K562 (cell line): ENCODE results near the gene ZMYND8. TPM values are rescaled to one million over a fixed set of nuclear protein-coding genes. Genes with fewer than 3 reads are reported as not detected.

ENCODE experiments used
- ATAC-seq: fragments of 200-7000 bp; cut with Tn5 transposase; 3 replicates; pipeline ENCODE4 v1.9.1; 2020; ENCODE audit warnings: moderate library complexity
- BruUV-seq: library from RNA; stranded (reverse); fragments of 400-500 nt; replicated peaks from 2 replicates; lab custom pipeline; 2021; lab: Mats Ljungman, UMichigan
- CTCF ChIA-PET: fragments of 300-600 bp; formaldehyde crosslinking; extraction: SDS; loops from one replicate; lab custom pipeline; 2021; ENCODE audit warnings: low intra/inter-chr PET ratio; lab: Yijun Ruan, JAX
- POLR2A ChIA-PET: fragments of 300-600, 350-650 bp; sonication (Branson Sonifier 250); formaldehyde crosslinking; extraction: SDS; loops from one replicate; lab custom pipeline; 2021; ENCODE audit warnings: antibody characterized with exemption, inconsistent platforms; lab: Yijun Ruan, JAX
- DNase-seq, 4 experiments: peaks; one replicate each; pipeline versions ENCODE4 v3.0.0 to v3.0.0-alpha.2; 2011 to 2018; ENCODE audit warnings: low spot score in 3 of 4, mixed read lengths in 3 of 4; ENCODE audit errors: extremely low read depth in 1 of 4
- FAIRE-seq: peaks from 2 replicates; lab custom pipeline; 2011; peaks lifted over from hg19 to GRCh38; lab: Jason Lieb, UNC
- H2AFZ ChIP-seq: 2 replicates; pipeline ENCODE4 v1.6.0; 2011; ENCODE audit warnings: low read depth, low read length, control low read depth, inconsistent platforms
- H3K27ac ChIP-seq: fragments of 200-600 bp; 3 replicates; pipeline ENCODE4 v1.8.0; 2011; ENCODE audit warnings: low read depth, mild to moderate bottlenecking, control low read depth, inconsistent platforms, low read length, moderate library complexity, mixed read lengths; ENCODE audit errors: extremely low read depth
- H3K27me3 ChIP-seq, 2 experiments: fragments of 300-600 bp in 1 of 2; 2 replicates in 1 of 2; 3 replicates in 1 of 2; pipeline versions ENCODE4 v1.6.0 to v1.8.0; 2011; ENCODE audit warnings: inconsistent platforms in 2 of 2, low read length in 2 of 2, mild to moderate bottlenecking in 1 of 2, mixed read lengths in 1 of 2, moderate library complexity in 1 of 2; ENCODE audit not compliant: control insufficient read depth in 2 of 2, insufficient read depth in 2 of 2
- H3K36me3 ChIP-seq: fragments of 300-600 bp; 3 replicates; pipeline ENCODE4 v1.8.0; 2011; ENCODE audit warnings: mild to moderate bottlenecking, low read length, inconsistent platforms; ENCODE audit not compliant: control insufficient read depth, insufficient read depth
- H3K4me1 ChIP-seq, 2 experiments: fragments of 200-600 bp in 1 of 2; replicated peaks in 1 of 2; 2 replicates in 1 of 2; 3 replicates in 1 of 2; pipeline versions ENCODE4 v1.5.1 to v1.8.0; 2011; ENCODE audit warnings: inconsistent platforms in 2 of 2, low read length in 2 of 2, mild to moderate bottlenecking in 1 of 2, mixed read lengths in 1 of 2, moderate library complexity in 1 of 2; ENCODE audit not compliant: control insufficient read depth in 2 of 2, insufficient read depth in 2 of 2
- H3K4me2 ChIP-seq: 2 replicates; pipeline ENCODE4 v1.6.1; 2011; ENCODE audit warnings: low read length, control low read depth, inconsistent platforms, mixed read lengths; ENCODE audit not compliant: insufficient read depth
- H3K4me3 ChIP-seq: fragments of 200-600 bp; sonication (generic), shearing (Covaris generic); 2 replicates; pipeline ENCODE4 v1.5.1; 2016; ENCODE audit warnings: control low read depth, inconsistent platforms
- H3K79me2 ChIP-seq: fragments of 200-600 bp; 3 replicates; pipeline ENCODE4 v1.8.0; 2011; ENCODE audit warnings: low read length, inconsistent platforms; ENCODE audit not compliant: control insufficient read depth, insufficient read depth
- H3K9ac ChIP-seq, 2 experiments: 2 replicates each; pipeline versions ENCODE4 v1.6.0 to v1.6.1; 2011; ENCODE audit warnings: low read depth in 2 of 2, low read length in 2 of 2, control low read depth in 1 of 2, inconsistent platforms in 1 of 2, mild to moderate bottlenecking in 1 of 2, mixed read lengths in 1 of 2; ENCODE audit not compliant: insufficient read depth in 1 of 2
- H3K9me1 ChIP-seq: one replicate; pipeline ENCODE4 v1.6.0; 2011; ENCODE audit warnings: inconsistent platforms, mild to moderate bottlenecking, low read length, moderate library complexity; ENCODE audit not compliant: control insufficient read depth, insufficient read depth
- H3K9me3 ChIP-seq: replicated peaks from 2 replicates; pipeline ENCODE4 v1.5.1; 2011; ENCODE audit warnings: low read depth, low read length, inconsistent platforms; ENCODE audit not compliant: control insufficient read depth, insufficient read depth
- H4K20me1 ChIP-seq: replicated peaks from 2 replicates; pipeline ENCODE4 v1.6.1; 2011; ENCODE audit warnings: low read length, inconsistent platforms, mixed read lengths; ENCODE audit not compliant: control insufficient read depth, insufficient read depth
- ARNT ChIP-seq, 2 experiments: fragments of 450-650 bp; IDR thresholded peaks; 2 replicates each; pipeline ENCODE4 v1.6.1; 2016; ENCODE audit warnings: mild to moderate bottlenecking in 1 of 2
- C11orf30 ChIP-seq: fragments of 450-650 bp; IDR thresholded peaks from 2 replicates; pipeline ENCODE4 v1.6.1; 2016; ENCODE audit warnings: low read depth, mild to moderate bottlenecking
- CCAR2 ChIP-seq: fragments of 200-400 bp; formaldehyde crosslinking; IDR thresholded peaks from 2 replicates; pipeline ENCODE4 v1.6.1; 2017; ENCODE audit warnings: mild to moderate bottlenecking, low read depth, low read length
- CCNT2 ChIP-seq: IDR thresholded peaks from 2 replicates; pipeline ENCODE4 v1.6.1; 2011; ENCODE audit warnings: borderline replicate concordance, low read depth, mild to moderate bottlenecking, moderate library complexity, mixed read lengths, low read length; ENCODE audit not compliant: insufficient read length; ENCODE audit errors: extremely low read depth
- DDX20 ChIP-seq: fragments of 450-650 bp; IDR thresholded peaks from 2 replicates; pipeline ENCODE4 v1.6.1; 2016; ENCODE audit warnings: missing genetic modification characterization, low read depth, mild to moderate bottlenecking, missing compliant biosample characterization, moderate library complexity
- HDAC1 ChIP-seq, 2 experiments: fragments of 450-650 bp; IDR thresholded peaks; 2 replicates each; pipeline ENCODE4 v1.6.1; 2016 to 2017; ENCODE audit warnings: inconsistent platforms in 1 of 2, mild to moderate bottlenecking in 1 of 2, moderate library complexity in 1 of 2
- HEY1 ChIP-seq: fragments of 250-450 bp; sonication (Bioruptor Pico); IDR thresholded peaks from 2 replicates; pipeline ENCODE4 v1.5.0; 2020; ENCODE audit warnings: mild to moderate bottlenecking, moderate library complexity, borderline replicate concordance
- MAFK ChIP-seq: IDR thresholded peaks from 2 replicates; pipeline ENCODE4 v1.6.1; 2011; ENCODE audit warnings: low read length, improper control_type of control experiment
- MTA1 ChIP-seq: fragments of 450-650 bp; IDR thresholded peaks from 2 replicates; pipeline ENCODE4 v1.6.1; 2017; ENCODE audit warnings: borderline replicate concordance
- PHB2 ChIP-seq: fragments of 450-650 bp; IDR thresholded peaks from 2 replicates; pipeline ENCODE4 v1.6.1; 2017; ENCODE audit warnings: low read depth
- SMAD2 ChIP-seq: fragments of 150-350 bp; IDR thresholded peaks from 2 replicates; pipeline ENCODE4 v1.6.1; 2014; ENCODE audit warnings: low read depth, mild to moderate bottlenecking, low read length
- SMAD3 ChIP-seq: fragments of 450-650 bp; formaldehyde crosslinking; conservative IDR thresholded peaks from 2 replicates; pipeline ENCODE4 v1.4.0; 2020; ENCODE audit warnings: mild to moderate bottlenecking
- SMARCC2 ChIP-seq: fragments of 450-650 bp; IDR thresholded peaks from 2 replicates; pipeline ENCODE4 v1.6.1; 2017; ENCODE audit warnings: antibody characterized with exemption, moderate library complexity, mild to moderate bottlenecking, low read depth
- ZBTB1 ChIP-seq: sonication (generic); formaldehyde crosslinking; IDR thresholded peaks from 2 replicates; pipeline ENCODE4 v1.8.1; 2023; ENCODE audit warnings: missing genetic modification reagents, low read depth, mild to moderate bottlenecking, borderline replicate concordance
- ZFP1 ChIP-seq: fragments of 450-650 bp; formaldehyde crosslinking; IDR thresholded peaks from 2 replicates; pipeline ENCODE4 v1.4.0; 2020; ENCODE audit warnings: mild to moderate bottlenecking, mixed read lengths
- ZNF184 ChIP-seq: sonication (generic); formaldehyde crosslinking; IDR thresholded peaks from 2 replicates; pipeline ENCODE4 v1.5.0; 2020; ENCODE audit warnings: missing genetic modification reagents
- ZNF41 ChIP-seq: fragments of 250-450 bp; sonication (Bioruptor Pico); conservative IDR thresholded peaks from 2 replicates; pipeline ENCODE4 v1.4.0; 2020; ENCODE audit warnings: mild to moderate bottlenecking
- ZNF79 ChIP-seq: fragments of 250-450 bp; sonication (Bioruptor Pico); IDR thresholded peaks from 2 replicates; pipeline ENCODE4 v1.4.0; 2020; ENCODE audit warnings: low read depth, mild to moderate bottlenecking, moderate library complexity
- WGBS: fragments of 100-300 bp; shearing (Covaris generic); methylation state at CpG from one replicate; pipeline ENCODE4 v1.1.6; 2016; ENCODE audit warnings: low coverage, mixed read lengths; ENCODE audit not compliant: insufficient coverage; ENCODE audit errors: missing lambda C conversion rate; 5-methylcytosine and 5-hydroxymethylcytosine counted together
- in situ Hi-C: fragments of 300-500 bp; cut with MboI; formaldehyde crosslinking; loops from 4 replicates; pipeline ENCODE4 v1.15.0; 2018; ENCODE audit warnings: inconsistent platforms, mixed read lengths
- intact Hi-C: fragments of 100-400 bp; cut with micrococcal nuclease; formaldehyde crosslinking; loops from 2 replicates; pipeline ENCODE4 v1.14.2; 2022
- polyA plus RNA-seq, 8 experiments: library from polyadenylated mRNA; depleted of rRNA in 4 of 8; stranded (reverse) in 5 of 8; unstranded in 3 of 8; fragments of >200 nt; fragmentation: Nextera tagmentation in 2 of 8; fragmentation: Illumina TruSeq in 1 of 8; extraction: Ambion mirVana in 2 of 8; extraction: Trizol in 1 of 8; gene quantifications; 2 replicates each; pipeline versions ENCODE4 v1.2.1 to v1.2.3, GENCODE V29; 2011 to 2014; ENCODE audit warnings: inconsistent platforms in 1 of 8, missing spikeins in 1 of 8
- total RNA-seq, 7 experiments: library from RNA; depleted of rRNA in 6 of 7; stranded (reverse); fragments of >200 nt in 6 of 7; fragmentation: Illumina TruSeq in 2 of 7; extraction: Trizol in 2 of 7; gene quantifications; 2 replicates each; pipeline versions ENCODE4 v1.2.1 to v1.2.3, GENCODE V29; 2011 to 2021; ENCODE audit warnings: low replicate concordance in 1 of 7
- TF ChIP-seq, protein P1 (sequence below): fragments of 450-650 bp; formaldehyde crosslinking; IDR thresholded peaks from 2 replicates; pipeline ENCODE4 v1.4.0; 2022; ENCODE audit warnings: missing genetic modification characterization
- TF ChIP-seq, protein P2 (sequence below): fragments of 450-650 bp; IDR thresholded peaks from one replicate; pipeline ENCODE4 v1.6.1; 2018; ENCODE audit warnings: mild to moderate bottlenecking, moderate library complexity; ENCODE audit not compliant: partially characterized antibody

Gene ZMYND8
- total and polyA plus RNA-seq, 9 of the 15 experiments (the other 6 are each of a cell fraction or from before 2014, with no cell fraction given) = 31.8 to 148 (median 71.9) TPM

GRCh38 chr20:47379433-47380150, 23.1 kb upstream of the ZMYND8 start:
- H3K27ac ChIP-seq = peak overlapping the region; percentile 38; the same call in 1 of the 3 replicates
- BruUV-seq = no TSS peak
- in situ Hi-C loops (loop anchor here (5.0 to 25.0 kb wide), 2 partner anchors 72 to 617 kb away; no protein-coding TSS in a partner anchor), intact Hi-C loops (loop anchor here (5.0 kb wide), 2 partner anchors 62 to 627 kb away; no protein-coding TSS in a partner anchor)
- peak overlapping the region; percentile 14 to 74; a peak in 2 of 4 replicates for H3K9ac ChIP-seq
- H3K4me3 ChIP-seq = no peak overlapping the region
- no peaks in the 10 kb centered on the region for H4K20me1 ChIP-seq
- no peaks in the 10 kb centered on the region for H3K9me1 ChIP-seq
- peak overlapping the region; percentile 62 for H2AFZ ChIP-seq
- ChIA-PET POLR2A (interaction anchor here (0.5 to 1.4 kb wide), 10 partner anchors 10 to 419 kb away, joined by 3 to 9 read pairs (median 3); partner anchors contain the start of gene ZMYND8), CTCF (no interaction called here)
- H3K79me2 ChIP-seq = peaks cover 19% of the 10 kb centered on the region
- no peaks in the 10 kb centered on the region for H3K9me3 ChIP-seq
- H3K27me3 ChIP-seq = no peaks in the 10 kb centered on the region
- peak overlapping the region; percentile 44; the same call in 1 of the 2 replicates for H3K4me2 ChIP-seq
- ATAC-seq (peak; percentile 26; the same call in 2 of the 3 replicates), DNase-seq (peak; percentile 75 to 83 (median 78)), FAIRE-seq (peak; percentile 89)
- WGBS = 45% methylated on average over 15 of the region's 15 CpGs
- H3K36me3 ChIP-seq = no peaks in the 10 kb centered on the region
- peaks cover 20 to 36% of the 10 kb centered on the region in 2 experiments for H3K4me1 ChIP-seq
- TF ChIP-seq DDX20 (tag) (no peak), HDAC1 (IDR thresholded peaks at IDR 0.05) (peak in 1 of 2 experiments; percentile 83; a peak in 2 of 4 replicates), MTA1 (no peak), CCNT2 (no peak), ZNF79 (CRISPR knock-in tag) (no peak), C11orf30 (no peak), ZBTB1 (CRISPR knock-in tag) (no peak), ZNF41 (no peak), MAFK (no peak), CCAR2 (no peak), HEY1 (CRISPR knock-in tag) (no peak), SMAD3 (no peak), SMARCC2 (peak; percentile 77), PHB2 (no peak), SMAD2 (no peak), ARNT (IDR thresholded peaks at IDR 0.05) (peak in 1 of 2 experiments; percentile 52; a peak in 1 of 4 replicates), ZNF184 (CRISPR knock-in tag) (no peak), ZFP1 (no peak)
- TF ChIP-seq, protein P1, sequence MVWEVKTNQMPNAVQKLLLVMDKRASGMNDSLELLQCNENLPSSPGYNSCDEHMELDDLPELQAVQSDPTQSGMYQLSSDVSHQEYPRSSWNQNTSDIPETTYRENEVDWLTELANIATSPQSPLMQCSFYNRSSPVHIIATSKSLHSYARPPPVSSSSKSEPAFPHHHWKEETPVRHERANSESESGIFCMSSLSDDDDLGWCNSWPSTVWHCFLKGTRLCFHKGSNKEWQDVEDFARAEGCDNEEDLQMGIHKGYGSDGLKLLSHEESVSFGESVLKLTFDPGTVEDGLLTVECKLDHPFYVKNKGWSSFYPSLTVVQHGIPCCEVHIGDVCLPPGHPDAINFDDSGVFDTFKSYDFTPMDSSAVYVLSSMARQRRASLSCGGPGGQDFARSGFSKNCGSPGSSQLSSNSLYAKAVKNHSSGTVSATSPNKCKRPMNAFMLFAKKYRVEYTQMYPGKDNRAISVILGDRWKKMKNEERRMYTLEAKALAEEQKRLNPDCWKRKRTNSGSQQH (CRISPR knock-in tag) = no peak
- TF ChIP-seq, protein P2, sequence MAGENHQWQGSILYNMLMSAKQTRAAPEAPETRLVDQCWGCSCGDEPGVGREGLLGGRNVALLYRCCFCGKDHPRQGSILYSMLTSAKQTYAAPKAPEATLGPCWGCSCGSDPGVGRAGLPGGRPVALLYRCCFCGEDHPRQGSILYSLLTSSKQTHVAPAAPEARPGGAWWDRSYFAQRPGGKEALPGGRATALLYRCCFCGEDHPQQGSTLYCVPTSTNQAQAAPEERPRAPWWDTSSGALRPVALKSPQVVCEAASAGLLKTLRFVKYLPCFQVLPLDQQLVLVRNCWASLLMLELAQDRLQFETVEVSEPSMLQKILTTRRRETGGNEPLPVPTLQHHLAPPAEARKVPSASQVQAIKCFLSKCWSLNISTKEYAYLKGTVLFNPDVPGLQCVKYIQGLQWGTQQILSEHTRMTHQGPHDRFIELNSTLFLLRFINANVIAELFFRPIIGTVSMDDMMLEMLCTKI = no peak
